ENCODE results near the gene ASPA.
A peak's percentile ranks its signal among the peaks of the same experiment; 100 is the strongest.
"Not testable (repeated sequence)": the region's sequence is repeated elsewhere in the genome, so short reads cannot be mapped to it uniquely, and the experiment has no call there.

Gene ASPA

DNA sequence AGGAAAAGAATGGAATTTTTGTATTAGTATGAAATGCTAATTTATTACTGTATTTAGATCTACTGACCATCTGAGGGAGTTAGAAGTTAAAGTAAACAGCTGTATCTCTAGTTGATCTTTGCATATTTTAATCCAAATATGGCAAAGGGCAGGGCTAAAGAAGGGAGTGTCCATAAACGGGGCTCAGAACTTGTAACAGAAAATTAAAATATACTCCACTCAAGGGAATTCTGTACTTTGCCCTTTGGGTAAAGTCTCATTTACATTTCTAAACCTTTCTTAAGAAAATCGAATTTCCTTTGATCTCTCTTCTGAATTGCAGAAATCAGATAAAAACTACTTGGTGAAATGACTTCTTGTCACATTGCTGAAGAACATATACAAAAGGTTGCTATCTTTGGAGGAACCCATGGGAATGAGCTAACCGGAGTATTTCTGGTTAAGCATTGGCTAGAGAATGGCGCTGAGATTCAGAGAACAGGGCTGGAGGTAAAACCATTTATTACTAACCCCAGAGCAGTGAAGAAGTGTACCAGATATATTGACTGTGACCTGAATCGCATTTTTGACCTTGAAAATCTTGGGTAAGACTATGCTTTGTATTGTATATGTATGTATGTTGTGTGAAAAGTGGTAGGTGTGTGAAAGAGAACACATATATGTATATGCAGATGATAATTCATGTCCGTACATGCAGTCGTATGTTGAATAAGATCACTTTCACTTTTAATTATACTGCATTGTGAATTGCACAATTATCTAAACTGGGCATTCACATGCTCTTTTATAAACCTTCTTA lies at the start of gene ASPA:
TSS of gene ASPA (plus strand) at position 186 of the 799 bp plus-strand sequence. CDS start at position 349, 163 bp downstream.
- no peak for DNase-seq

DNA sequence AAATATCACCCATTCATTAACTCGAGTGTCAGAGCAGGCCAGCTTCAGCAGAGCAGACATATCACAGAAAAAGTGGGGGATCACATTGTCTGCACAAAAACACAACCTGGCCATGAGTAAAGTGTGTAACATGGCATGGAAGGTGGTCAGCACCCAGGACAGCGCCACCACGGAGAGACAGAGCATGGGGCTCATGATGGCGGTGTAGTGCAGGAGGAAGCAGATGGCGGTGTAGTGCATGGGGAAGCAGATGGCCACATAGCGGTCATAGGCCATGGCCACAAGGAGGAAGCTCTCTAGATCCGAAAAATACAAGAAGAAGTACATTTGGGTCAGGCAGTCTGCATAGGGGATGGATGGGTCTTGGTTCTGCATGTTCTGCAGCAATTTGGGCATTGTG lies 42.6 kb upstream of the ASPA start:
- DNase-seq, result not testable (repeated sequence)

DNA sequence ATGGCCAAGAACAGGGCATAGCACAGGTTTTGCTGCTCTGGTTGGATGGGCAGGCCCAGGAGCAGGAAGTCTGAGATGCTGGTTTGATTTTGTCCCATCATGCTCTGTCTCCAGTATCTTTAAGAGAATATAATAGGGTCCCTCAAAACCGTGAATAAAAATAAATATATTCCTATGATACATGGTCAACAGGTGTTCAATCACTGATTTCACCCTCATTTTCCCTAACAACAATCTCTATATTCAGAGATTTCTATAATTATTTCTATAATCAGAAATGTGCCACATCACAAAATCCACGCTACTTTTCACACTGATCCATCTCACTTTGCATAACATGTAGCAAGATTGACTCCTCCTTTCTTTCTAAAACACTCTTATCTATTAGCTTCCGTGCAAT lies 42.1 kb upstream of the ASPA start, which contains the start of gene OR1E2:
TSS of gene OR1E2 (minus strand) at position 101 of the 400 bp plus-strand sequence. CDS start at position 101, 0 bp downstream.
- DNase-seq, result no peak

DNA sequence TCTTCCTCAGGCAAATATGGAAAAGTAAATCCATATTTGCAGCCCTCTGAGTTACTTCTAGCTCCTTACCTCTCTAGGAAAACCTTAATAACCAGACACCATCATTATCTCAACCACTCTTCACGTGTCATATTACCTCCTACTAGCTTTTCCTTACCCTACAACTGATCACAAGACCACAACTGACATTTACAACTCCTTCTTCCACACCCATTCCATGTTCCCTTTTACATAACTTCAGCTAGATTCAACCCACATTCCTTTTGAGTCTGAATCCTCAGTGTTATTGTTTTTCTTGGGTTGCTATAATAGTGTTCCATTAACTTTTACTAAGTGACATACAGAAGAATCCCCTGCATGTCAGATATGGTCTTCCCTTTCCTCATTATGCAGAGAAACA lies 37.4 kb upstream of the ASPA start:
- no peak for DNase-seq

DNA sequence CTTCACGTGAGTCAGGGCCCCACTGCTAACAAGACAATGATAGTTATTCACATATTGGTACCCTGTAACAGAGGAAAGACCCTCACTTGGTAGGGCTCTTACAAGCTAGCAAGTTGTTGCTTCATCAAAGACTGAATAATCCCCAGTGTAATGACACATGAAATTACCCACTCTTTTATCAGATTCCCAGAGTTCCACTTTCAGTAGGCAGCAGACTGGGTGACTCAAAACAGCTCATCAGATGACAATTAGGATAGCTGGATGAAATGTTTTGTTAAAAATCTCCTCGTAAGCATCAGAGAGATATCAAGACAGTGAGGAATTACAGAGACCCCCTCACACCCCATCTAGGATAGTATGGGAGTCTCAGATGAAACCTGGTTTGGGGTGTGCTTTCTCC lies 35.3 kb upstream of the ASPA start:
- no peak for DNase-seq

DNA sequence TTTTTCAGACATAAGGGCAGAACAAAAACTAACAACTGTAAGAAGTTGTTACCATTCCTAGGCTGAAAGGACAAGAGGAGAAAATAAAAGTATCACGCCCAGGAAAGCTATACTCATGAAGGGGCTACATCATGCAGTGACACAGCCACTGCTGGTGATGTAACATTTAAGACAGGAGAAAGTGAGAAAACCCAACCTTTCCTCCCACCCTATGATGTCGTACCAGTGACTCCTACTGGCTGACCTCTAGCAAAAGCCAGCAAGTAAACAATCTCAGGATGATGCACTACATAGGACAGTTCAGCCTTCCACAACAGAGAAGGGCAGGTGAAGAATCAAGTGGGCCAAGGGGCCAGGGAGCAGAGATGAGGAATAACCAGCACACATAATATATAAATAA lies 28.2 kb upstream of the ASPA start:
- DNase-seq, result peak; percentile 6

DNA sequence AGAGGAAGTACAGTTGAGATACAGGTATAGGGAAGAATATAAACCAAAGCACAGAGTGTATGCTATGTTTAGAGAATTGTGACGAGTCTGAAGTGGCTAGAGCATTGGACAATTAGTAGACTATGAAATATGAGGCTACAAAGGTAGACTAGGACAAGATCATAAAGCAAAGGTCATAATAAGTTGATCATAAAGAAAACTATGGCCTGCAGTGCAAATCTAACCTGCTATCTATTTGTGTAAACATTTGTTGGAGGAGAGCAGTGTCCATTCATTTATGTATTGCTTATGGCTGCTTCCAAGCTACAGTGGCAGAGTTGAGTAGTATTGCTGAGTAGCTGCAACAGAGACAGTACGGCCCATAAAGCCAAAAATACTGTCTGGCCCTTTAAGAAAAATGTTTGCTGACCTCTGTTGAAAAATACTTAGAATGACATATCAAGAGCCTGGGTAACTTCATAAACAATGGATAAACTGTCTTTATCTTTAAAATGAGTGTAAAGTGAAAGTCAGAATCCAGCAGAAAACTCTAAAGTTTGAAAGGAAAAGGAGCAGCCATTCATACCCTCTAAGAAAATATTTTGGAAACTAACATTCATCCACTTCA lies 27.6 kb upstream of the ASPA start:
- no peak for DNase-seq

DNA sequence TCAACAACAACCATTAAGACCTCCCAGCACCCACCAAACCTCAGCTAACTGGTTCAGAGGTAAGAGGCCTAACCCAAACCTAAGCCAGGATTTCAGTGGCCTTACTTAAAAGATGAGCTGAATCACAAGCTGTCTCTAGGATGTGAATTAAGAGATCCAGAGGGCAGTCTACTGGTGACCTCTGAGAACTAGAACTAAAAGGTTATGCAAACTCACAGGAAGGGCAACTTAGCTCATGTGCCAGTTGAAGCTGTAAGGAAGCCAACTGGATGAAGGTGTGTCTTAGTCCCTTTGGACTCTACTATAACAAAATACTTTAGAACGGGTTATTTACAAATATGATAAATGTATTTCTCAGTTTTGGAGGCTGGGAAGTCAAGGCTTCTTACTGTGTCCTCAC lies 9.4 kb upstream of the ASPA start:
- not testable (repeated sequence) for DNase-seq

DNA sequence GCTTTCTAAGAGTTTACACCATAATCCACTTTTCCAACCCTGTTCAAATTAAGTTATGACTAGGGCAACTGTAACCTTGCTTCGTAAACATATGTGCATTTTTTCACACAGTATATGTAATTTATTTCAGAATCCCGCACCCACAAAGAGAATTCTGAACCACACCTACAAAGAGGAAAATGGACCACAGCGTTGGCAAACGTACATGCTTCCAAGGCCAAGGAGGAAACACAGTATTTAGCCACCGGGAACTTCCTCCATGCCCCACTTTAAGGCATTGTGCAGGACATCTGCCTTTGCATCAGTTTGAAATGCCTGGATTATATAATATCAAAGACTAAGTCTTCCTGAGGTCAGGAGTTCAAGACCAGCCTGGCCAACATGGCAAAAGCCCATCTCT lies 6.3 kb upstream of the ASPA start:
- no peak for DNase-seq

DNA sequence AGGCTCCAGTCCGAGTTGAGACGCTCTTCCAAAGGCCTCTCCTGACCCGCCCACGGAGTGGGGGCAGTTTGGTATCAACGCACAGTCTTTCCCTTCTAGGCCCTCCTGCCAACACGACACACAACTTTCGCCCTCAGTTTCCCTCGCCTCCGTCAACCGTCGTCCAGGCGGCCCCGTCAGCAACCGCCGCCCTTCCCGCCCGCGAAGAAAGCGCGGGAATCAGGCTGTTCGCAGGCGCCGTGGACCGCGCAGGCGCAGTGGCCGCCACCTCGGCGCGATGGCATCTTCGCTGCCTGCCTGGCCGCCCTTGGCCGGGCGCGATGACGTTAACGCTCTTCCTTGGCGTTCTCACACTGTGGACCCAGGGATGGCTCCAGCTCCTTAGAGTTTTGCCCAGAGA lies 4.2 kb upstream of the ASPA start, which contains the start of gene SPATA22:
TSS of gene SPATA22 (minus strand) at position 221 of the 400 bp plus-strand sequence. CDS start 2,494 bp downstream, outside the sequence.
- no peak for DNase-seq

DNA sequence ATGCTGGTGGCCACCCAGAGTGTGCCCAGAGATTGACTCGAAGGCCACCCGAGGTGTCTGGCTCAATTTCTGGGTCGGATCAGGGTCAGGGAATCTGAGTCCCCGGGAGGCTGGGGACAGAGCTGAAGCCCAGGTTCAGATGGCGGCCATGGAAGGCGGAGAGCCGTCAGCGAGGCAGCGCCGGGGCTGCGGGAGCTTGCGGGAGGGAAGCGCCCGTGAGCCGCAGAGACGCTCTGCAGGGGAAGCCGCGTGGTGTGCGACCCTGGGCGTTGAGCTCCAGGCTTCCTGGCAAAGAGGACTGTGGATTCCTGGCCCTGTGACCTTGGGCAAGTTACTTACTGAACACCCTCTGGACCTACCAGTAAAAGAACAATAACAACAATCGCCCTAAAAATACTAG lies 3.7 kb upstream of the ASPA start:
- no peak for DNase-seq

DNA sequence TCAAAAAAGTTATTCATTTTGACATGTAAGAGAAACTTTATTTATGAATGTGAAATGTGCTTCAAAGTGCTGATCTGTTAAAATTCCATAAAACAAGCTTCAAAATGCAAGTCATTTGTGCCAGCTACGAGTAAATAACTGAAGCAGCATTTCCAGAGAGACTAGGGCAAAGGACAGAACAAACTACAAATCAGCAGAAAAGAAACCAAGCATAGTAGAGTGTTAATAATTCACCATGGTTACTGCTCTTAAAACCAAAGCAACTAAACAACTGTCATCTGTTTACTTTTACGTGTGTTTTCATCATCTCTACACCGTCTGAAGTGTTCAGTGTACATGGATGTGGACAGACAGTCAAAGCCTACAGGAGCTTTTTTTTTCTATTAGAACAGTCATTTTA lies 1.6 kb upstream of the ASPA start:
- no peak for DNase-seq

DNA sequence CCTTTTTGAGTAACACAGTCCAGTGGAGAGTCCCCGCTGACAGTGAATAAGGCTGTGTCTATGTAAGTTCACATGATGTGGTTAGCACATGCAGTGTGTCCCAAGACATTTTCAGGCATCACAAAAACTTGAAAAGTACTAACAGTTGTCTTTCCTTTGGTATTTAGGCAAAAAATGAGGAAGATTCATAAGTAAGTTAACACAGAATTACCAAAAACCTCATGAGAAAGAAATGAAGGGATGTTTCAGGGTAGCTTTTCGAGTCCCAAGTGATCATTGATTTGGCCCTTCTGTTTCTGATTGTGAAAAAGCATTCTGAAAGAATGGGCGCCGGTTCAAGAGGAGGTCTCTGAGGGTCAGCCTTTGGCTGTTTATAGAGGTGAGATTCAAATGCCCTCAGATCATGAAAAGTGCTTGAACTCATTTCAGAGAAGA lies 529 bp upstream of the ASPA start:
- DNase-seq, result no peak

DNA sequence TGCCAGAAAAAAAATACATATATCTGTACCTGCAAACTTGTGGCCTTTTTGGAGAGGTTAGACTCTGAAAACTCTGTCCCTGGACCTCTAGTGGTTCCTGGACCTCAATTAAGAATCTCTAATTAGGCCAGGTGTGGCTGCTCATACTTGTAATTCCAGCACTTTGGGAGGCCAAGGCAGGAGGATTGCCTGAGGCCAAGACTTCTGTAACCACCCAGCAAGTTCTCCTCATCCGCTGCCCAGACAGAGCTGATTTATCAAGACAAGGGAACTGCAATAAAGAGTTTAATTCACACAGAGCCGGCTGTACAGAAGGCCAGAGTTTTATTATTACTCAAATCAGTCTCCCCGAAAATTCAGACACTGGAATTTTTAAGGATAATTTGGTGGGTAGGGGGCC lies 4.2 kb downstream of the ASPA start:
- DNase-seq, result no peak

DNA sequence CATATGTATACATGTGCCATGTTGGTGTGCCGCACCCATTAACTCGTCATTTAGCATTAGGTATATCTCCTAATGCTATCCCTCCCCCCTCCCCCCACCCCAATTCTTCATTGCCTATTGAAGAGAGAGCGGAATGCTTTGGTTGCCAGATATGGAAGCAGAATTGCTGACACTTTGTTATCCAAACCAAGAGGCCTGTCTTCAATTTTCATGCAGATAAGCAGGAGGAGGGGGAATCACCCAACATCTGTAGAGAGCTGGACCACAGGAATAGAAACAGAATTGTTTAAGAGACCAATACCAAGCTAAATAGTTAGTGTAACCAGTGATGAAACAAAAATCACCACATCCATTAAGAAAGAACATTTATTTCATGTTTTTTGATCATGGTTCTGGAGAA lies 7.1 kb downstream of the ASPA start:
- DNase-seq, result no peak

DNA sequence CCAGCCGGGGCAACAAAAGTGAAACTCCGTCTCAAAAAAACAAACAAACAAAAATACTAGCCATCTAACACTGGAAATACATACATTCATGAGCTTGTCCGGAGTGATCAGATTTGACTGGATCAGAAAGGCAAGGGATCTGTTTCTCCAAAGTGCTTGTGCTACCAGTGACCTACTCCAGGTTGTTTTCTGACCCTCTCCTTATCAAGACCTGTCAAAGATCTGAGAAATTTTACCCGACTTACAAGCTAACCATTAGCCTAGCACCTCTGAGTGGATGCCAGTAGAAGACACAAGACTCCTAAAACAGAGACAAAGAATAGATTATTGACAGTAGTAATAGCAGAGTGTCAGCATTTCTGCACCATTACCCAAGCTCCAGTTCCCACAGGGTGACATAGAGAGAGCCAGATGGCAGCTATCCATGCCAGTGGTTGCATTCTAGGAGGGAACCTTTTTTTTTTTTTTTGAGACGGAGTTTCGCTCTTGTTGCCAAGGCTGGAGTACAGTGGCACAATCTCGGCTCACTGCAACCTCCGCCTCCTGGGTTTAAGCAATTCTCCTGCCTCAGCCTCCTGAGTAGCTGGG lies 9.8 kb downstream of the ASPA start:
- DNase-seq, result no peak

DNA sequence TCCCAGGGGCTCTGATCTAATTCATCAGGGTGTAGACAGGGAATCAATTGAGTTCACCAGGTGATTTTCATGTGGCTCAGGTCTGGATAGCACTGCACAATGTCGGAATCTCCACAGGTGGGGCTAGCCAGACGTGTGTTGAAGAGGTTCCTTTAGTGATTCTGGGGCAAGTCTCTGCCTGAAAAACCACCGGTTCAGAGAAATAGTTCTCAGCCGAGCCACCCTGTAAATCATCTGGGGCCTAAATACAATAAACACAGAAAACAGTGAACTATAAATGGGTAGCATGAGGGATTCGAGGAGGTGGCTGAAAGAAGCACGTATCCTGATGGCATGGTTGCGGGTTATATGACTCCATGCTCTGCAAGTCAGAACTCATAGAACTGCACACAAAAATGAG lies 21.3 kb downstream of the ASPA start:
- no peak for DNase-seq

DNA sequence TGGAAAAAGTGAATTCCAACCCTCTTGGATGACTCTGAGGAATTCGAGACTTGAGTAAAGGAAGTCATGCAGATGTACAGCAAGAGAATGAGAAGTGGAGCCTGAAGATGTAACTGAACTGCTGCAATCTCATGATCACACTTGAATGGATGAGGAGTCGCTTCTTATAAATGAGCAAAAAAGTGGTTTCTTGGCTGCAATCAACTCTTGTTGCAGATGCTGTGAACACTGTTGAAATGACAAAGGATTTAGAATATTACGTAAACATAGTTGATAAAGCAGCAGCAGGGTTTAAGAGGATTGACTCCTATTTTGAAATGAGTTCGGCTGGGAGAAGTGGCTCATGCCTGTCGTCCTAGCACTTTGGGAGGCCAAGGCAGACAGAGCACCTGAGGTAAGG lies 25.5 kb downstream of the ASPA start:
- DNase-seq, result no peak

DNA sequence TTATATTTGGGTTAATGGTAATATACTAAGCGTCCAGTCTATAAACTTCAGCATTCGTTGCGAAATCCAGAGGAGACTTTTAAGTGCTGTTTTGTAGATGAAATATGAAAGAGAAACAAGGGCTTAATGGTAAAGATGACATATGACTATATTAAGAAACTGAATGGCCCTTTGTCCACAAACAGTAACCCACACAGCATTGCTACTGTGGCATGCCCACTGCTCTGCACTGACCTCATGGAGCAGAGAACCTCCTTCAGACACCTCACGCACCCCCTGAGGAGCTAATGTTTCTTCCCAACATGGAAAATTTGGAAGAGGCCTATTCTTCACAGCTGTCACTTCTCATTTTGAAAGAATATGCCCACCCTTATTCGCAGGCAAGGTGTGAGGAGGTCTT lies 26.7 kb downstream of the ASPA start:
- DNase-seq, result no peak

DNA sequence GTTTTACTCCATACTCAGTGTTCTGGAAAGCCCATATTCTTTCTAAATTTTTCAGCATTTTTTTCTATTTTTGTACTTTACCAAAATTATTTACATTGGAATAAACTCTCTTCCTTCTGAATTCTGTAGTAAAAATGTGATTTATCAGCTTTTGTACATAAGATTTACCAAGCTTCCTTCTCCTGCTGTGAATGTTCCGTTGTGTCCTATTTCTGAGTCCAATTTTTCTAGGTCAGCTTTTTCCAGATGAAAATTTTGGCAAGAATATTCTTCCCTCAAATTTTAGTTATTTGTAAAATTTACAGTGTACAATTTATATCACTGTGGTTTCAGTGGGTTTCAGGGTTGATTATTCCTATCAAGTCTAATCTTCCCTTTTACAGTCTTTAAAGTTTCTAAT lies 27.5 kb downstream of the ASPA start:
- no peak for DNase-seq

DNA sequence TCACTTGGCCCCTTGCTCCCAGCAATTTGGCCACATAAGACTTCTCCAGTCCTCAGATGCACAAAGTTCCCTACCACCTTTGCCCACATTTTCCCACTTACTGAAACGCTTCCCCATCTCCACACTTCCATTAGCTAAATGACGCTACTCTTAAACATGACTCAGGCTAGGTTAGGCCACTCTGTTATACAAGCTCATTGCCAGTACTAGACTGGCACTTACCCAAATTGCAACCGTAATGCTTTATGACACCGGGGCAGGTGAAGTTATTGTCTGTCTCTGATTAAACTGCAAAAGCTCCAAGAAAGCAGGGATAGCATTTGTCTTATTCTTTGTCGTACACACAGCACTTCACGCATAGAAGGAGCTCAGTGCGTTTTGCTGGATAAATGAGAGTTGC lies 29.2 kb downstream of the ASPA start:
- no peak for DNase-seq

DNA sequence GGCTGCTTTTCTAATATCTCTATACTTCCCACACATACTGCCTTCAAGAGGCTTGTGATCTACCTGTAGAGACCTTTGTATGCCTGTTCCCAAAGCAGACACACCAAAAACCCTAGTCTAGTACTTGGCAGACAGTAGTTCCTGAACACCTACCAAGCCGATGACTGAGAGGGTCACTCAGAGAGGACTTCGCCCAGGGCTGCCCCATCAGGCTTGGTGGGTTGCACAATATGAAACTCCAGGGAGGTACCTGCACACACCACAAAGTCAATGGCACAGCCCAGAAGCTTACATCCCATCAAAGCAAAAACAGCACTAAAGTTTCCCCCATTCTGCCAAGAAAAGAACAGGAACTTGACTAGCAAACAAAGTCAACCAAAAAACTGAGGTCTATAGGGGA lies 30.3 kb downstream of the ASPA start:
- no peak for DNase-seq

DNA sequence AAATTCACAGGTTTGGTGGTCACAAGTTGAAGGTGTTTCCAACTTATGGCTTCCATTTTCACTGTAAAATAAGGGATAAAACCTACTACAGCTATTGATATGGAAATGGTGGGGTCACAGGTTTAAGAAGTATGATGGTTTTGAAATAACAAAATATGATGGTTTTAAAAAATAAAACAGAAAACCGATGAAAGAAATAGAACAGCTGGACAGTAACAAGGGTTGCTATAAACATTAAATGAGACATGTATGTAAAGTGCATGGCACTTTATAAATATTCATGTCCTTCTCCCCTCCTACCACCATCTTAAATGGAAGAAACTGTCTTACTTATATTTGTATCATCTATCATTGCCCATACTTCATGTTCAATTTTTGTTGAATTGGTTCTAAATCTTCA lies 31.3 kb downstream of the ASPA start:
- DNase-seq, result no peak

DNA sequence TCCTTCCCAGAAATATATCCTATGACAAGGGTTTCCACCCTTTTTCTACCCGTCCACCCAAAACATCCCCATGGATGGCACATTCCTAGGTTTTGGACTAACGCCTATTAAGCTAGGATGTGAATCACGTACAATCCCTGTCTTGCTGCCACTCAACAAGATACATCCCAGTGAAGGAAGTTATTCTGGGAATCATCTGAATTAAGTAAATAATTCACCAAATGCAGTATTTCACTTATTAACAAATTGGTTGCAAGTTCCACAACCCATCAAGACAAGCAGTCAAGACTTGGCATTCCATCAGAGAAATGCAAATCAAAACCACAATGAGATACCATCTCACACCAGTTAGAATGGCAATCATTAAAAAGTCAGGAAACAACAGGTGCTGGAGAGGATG lies 32.1 kb downstream of the ASPA start:
- no peak for DNase-seq

Measured in NCI-H1105 treated with DMSO at 0.1 percent for 48 hours (cell line).